Right renal pelvis (tissue), 4 donors: Measurements from ENCODE around the gene FUNDC1. TPM values are rescaled to one million over a fixed set of nuclear protein-coding genes. Genes with fewer than 3 reads are reported as not detected.
A peak's percentile ranks its signal among the peaks of the same experiment; 100 is the strongest.
"Not testable (repeated sequence)": the region's sequence is repeated elsewhere in the genome, so short reads cannot be mapped to it uniquely, and the experiment has no call there.

Source experiments
- DNase-seq, 4 donors: peaks; one replicate each; pipeline ENCODE4 v3.0.0-alpha.2; 2013; ENCODE audit warnings: low read depth in 4 of 4, low spot score in 3 of 4, missing footprints in 1 of 4
- polyA plus RNA-seq, 4 donors: library from polyadenylated mRNA; unstranded; fragments of 120-200 nt; gene quantifications; one replicate each; pipeline ENCODE4 v1.2.1, GENCODE V29; 2013; ENCODE audit not compliant: insufficient read length in 4 of 4

FUNDC1 gene, protein sequence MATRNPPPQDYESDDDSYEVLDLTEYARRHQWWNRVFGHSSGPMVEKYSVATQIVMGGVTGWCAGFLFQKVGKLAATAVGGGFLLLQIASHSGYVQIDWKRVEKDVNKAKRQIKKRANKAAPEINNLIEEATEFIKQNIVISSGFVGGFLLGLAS
- polyA plus RNA-seq = 10 to 100 TPM; 26.4 to 34.1 (median 33.1) TPM

DNA sequence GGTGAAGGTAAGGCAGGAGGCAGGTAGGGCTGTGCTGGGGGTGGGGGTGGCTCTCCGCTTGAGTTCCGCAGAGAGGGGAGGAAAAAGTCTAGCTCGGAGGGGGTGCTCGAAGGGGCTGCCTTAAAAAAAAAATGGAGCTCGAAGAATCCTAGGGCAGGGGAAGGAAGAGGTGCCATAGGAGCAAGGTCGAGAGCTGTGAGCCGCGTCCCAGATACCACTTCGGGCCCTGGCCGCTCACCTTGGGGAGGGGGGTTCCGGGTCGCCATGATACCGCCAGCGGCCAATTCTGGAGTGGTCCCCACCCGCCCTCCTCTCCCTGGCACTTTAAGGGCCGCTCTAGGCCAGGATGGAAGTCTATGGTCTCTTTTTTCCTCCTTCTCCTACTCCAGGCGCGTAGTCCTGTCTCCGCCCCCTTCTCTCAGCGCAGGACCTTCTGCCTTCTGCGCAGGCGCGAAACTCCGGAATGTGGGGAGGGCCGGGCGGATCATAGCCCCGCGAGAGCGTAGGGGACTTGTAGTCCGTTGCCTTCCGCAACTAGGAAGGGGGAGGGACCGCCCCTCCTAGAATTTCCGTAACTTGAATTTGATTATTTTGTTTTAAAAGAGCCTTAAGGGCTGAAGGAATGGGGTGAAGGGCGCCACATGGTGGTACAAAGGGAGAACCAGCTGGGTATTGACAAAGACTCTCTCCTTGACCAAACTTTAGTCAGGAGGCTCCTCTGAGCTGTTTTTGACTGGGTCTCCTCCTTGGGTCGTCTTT lies at the start of gene FUNDC1:
Gene FUNDC1, minus strand, starts transcription at position 293 of the 759 bp plus-strand sequence. Its CDS starts 27 bp downstream, at position 266.
- peak; percentile 82 to 90 (median 88) for DNase-seq

DNA sequence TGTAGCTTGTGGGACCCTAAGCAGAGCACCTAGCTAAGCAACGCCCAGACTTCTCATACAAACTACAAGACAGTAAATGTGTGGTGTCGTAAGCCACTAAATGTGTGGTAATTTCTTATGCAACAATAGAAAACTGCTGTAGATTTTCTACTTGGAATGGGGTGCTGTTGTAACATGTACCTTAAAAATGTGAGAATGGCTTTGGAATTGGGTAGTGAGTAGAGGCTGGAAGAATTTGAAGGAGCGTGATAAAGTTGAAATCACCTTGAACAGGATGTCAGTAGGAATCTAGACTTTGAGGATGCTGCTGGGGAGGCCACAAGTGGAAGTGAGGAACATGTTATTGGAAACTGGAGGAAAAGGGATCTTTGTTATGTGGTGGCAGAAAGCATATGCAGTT lies 43.2 kb upstream of the FUNDC1 start:
- DNase-seq = no peak

DNA sequence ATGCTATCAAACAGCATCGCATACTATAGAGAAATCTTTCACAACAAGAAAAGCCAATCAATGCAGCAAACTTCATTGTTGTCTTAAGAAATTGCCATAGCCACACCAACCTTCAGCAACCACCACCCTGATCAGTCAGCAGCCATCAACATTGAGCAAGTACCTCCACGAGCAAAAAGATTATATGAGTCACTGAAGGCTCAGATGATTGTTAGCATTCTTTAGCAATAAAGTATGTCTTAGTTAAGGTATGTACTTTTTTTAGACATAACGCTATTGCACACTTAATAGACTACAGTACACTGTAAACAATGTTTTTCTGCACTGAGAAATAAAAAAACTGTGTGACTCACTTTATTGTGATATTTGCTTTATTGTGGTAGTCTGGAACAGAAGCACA lies 37.8 kb upstream of the FUNDC1 start:
- no peak for DNase-seq

DNA sequence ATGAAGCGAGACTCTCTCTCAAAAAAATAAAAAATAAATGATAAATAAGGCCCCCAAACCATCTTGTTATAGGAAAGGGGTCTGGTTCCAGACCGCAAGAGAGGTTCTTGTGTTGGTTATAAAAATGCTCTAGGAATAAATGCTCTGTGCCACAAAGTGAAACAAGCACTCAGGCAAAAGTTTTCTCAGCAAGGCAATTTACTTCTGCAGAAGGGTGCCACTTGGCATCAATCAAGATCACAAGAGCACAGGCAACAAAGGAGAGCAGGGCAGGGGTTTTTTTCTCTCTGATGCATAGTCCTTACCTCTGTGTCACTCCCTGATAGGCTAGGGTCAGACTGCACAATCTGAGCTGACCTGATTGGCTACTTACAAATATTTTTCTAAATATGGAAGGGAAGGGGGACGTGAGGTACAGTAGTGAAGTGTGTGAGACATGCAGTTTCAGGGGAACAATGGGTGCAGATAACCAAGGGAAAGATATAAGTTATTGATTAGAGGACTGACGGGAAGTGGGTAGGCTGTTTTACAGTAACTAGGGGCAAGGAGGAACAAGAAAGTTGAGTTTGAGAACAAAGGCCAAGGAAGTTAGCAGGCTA lies 29.8 kb upstream of the FUNDC1 start:
- DNase-seq = no peak

DNA sequence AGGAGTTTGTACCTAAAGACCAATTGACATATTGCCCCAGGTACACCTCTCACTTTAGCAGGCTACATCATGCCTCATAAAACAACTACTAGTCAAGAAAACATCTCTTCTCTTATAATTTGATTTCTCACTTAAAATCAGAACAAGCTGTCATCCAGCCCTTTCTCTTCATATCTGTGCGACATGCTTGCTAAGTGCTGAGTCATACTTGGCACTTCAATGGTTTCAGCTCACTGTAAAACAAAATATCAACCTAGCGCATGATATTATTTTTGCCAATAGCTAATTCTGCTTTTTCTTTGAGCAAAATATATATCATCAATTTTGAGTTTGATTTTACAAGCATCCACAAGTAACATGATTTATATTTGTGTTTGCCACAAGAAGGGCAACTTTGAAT lies 27.9 kb upstream of the FUNDC1 start:
- DNase-seq = no peak

DNA sequence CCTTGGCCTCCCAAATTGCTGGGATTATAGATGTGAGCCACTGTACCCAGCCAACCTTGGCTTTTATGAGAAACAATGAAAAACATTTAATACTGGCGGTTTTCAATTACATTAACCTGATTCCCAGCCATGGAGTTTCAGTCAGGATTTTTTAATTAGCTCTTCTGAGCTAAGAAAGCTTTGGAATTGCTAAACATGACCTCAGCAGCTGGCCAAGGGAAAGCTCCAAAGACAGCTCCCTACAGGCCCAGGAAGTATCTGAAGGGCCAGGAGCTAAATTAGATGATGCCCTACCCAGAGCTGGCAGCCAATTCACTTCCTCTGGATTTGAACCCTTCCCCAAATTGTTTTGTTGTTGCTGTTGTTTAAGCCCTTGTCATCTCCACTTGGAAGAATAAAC lies 26.5 kb upstream of the FUNDC1 start:
- no peak for DNase-seq

DNA sequence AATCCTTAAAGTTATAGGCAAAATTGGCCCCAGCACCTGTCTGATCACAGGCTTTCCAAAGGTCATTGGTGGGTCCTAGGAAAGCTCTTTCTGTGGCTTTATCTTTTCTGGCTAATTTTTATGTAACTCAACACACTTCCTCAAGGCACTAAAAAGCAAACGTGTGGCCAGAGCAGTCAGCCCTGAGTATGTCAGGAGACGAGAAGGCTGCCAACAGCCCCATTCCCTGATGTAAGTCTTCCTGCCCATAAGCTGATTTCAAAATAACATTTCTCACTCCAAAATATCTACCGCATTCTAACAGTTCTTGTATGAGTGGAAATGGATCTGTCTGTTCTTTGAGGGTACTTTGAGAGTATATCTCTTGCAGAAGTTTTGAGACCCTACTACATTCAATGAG lies 25.5 kb upstream of the FUNDC1 start:
- no peak for DNase-seq

DNA sequence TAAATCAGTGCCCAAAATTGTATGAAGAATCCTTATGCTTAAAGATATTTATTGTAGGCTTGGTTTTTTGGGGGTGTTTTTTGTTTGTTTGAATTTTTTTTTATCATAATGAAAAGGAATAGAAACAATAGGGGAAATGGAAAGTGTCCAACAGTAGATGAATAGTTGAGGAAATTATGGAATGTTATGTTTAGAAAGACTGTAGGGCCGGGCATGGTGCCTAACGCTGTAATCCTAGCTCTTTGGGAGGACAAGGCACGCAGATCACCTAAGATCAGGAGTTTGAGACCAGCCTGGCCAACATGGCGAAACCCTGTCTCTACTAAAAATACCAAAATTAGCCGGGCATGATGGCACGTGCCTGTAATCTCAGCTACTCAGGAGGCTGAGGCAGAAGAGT lies 19.2 kb upstream of the FUNDC1 start:
- not testable (repeated sequence) for DNase-seq

DNA sequence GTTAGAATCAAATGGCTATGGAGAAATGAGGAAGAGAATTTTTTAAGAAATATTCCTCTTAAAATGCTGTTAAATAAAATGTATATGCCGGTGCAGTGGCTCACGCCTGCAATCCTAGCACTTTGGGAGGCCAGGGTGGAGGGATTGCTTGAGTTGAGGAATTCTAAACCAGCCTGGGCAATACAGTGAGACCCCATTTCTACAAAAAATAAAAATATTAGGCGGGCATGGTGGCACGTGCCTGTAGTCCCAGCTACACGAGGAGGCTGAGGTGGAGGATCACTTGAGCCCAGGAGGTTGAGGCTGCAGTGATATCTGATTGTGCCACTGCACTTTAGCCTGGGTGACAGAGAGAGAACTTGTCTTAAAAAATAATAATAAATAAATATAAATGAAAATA lies 7.9 kb upstream of the FUNDC1 start:
- no peak for DNase-seq

DNA sequence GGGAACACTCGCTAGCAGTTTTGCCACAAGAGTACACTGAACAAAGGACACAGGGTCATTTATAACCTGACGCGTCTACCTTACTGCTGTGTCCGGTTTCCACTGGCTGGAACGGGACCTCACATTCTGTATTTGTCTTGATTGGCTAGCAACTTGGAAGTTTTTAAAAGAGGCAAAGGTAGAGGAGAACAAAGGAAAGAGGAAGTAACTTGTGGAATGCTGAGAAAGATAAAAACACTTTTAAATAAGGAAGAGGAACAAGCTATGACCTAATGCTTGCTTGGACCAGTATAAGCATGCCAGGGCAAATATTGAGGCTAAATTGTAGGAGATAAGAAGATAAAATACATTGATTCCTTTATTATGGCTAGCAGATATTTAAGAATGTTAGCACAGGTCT lies 2.8 kb upstream of the FUNDC1 start:
- not testable (repeated sequence) for DNase-seq

DNA sequence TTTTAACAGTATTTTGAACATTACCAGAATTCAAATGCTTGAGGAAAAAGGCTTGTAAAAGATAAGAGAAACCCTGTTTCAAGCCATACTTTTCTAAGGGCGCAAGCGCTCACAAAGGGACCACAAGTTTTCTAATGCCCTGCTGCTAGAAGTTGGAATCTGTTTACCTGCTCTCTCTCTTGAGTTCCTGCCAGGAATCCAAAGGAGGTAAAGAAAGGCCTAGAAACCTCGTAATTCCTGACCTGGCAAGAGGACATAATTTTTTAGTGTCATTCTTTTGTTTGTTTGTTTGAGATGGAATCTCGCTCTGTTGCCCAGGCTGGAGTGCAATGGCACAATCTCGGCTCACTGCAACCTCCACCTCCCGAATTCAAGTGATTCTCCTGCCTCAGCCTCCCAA lies 1.4 kb upstream of the FUNDC1 start:
- no peak for DNase-seq

DNA sequence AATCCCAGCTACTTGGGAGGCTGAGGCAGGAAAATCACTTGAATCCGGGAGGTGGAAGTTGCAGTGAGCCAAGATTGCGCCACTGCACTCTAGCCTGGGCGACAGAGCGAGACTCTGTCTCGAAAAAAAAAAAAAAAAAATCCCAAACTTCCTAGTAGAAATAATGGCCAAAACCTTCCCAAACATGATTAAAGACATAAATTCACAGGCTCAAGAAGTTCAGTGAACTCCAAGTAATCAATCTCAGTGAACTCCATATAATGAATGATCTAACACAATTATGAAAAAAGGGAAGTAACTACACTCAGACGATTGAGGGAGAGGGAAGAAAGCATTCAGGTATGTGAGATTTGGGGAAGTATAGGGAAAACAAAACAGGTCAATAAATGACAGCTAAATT lies 6.5 kb downstream of the FUNDC1 start:
- DNase-seq = no peak

DNA sequence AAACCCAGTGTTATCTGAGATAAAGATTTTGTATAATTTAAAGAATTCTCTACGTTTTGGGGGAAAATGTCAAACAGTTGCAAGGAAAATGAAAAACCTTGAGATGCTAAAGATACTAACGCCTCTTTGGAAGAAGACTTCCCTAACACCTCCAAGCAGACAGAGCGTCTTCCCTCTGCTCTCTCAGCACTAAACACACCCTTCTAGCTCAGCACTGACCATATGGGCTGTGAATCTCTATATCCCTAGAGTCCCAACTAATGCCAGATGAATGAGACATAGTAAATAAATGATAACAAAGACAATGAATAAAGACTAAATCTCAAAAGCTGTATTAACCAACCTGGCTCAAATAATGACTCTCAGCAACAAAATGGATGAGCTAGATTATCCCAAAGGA lies 13.3 kb downstream of the FUNDC1 start:
- DNase-seq = no peak

DNA sequence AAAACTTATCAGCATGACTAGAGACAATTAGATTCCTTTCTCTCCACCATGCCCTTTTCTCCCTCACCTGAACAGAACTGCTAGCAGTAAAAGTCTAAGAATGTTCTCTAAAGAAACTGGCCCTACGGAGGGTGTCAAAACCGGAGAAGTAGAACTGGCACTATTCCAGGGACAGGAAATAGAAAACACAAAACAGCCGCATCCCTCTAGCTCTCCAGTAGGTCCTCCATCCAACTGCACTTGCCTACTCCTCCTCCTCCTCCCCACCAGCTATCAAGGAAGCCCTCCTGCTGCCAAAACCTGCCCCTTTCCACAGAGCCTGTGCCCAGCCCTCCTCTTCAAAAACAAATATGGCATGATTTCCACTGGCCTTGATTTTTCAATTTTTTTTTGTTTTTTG lies 28.4 kb downstream of the FUNDC1 start:
- no peak for DNase-seq

DNA sequence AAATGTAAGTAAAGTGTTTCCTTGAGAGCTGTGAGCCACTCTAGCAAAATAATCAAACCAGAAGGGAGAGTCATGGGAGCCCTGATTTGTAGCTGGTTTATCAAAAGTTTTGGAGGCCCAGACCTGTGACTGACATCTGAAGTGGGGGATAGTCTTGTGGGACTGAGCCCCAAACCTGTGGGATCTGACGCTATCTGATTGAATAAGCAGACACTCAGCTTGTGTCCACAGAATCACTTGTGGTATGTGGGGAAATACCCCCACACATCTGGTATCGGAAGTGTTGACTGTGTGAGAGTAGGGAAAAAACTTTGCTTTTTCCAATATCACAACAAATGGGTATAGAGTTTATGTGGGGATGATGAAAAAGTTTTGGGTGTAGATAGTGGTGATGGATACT lies 35.4 kb downstream of the FUNDC1 start:
- DNase-seq = no peak

DNA sequence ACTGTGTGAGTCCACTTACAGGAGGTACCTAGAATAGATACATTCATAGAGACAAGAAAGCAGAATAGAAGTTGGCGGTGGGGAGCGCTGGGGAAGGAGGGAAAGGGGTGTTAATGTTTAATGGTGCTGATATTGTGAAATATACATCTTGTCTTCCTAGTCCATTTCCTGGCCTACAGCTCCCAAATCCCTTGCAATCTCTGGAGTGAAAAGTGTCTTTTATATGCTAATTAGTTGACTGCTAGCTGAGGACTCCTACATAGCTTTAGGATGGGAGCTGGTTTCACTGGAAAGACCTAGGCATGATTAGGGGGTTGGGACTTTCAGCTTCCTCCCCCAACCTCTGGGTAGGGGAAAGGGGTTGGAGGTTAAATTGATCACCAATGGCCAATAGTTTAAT lies 36.0 kb downstream of the FUNDC1 start:
- no peak for DNase-seq

DNA sequence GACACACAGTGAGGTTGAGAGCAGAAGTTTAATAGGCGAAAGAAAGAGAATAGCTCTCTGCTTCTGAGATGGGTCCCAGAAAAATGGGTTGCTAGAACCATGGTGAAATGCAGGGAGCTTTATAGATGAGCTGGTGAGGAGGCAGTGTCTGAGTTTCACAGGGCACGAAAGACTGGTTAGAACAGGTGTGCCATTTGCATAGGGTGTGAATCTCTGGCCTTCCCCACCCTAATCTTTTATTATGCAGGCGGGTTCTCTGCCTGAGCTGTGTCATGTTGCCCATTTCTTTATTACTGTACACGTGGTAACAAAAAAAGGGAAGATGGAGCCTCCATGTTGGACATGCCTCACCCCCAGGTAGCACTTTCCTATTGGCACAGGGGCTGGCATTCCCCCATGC lies 39.1 kb downstream of the FUNDC1 start:
- DNase-seq = no peak

DNA sequence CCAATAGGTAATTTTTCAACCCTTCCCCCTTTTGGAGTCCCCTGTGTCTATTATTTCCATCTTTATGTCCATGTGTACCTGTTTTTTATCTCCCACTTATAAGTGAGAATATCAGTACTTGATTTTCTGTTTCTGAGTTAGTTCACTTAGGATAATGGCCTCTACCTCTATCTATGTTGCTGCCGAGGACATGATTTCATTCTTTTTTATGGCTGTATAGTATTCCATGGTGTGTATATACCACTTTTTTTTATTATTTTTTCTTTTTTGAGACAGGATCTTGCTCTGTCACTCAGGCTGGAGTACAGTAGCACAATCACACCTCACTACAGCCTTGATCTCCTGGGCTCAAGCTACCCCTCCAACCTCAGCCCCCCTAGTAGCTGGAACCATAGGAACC lies 47.6 kb downstream of the FUNDC1 start:
- DNase-seq = no peak

DNA sequence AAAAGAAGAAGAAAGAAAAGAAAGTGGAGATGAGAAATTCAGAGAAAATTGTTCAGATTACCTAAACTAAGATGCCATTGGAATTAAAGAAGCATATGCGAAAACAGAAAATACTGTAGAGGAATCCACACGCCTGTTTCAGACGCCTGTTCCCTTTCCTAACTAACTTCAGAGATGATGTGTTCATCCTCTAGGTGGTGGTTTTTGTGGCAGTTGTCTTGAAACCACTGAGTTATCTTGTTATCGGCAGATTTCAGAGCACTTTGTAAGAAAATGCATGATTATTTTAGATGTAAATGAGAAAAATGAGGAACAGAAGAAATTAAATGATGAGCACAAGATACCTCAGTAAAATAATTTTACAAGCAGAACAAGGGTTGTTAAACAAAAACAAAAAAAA lies 48.3 kb downstream of the FUNDC1 start:
- DNase-seq = no peak

DNA sequence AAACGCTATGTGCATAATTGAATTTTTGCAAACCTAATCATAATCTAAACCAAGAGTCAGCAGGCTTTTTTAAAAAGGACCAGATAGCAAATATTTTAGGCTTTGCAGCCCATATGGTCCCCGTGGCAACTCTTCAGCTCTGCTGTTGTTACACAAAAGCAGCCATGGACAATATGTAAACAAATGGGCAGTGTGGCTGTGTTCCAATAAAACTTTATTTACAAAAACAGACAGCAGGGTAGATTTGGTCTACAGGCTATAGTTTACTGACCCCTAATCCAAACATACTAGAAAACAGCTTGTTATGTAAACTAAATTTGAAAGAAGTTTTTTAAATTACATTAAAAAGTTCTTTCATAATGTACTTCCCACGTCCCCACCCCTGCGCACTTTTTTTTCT lies 53.1 kb downstream of the FUNDC1 start:
- no peak for DNase-seq

DNA sequence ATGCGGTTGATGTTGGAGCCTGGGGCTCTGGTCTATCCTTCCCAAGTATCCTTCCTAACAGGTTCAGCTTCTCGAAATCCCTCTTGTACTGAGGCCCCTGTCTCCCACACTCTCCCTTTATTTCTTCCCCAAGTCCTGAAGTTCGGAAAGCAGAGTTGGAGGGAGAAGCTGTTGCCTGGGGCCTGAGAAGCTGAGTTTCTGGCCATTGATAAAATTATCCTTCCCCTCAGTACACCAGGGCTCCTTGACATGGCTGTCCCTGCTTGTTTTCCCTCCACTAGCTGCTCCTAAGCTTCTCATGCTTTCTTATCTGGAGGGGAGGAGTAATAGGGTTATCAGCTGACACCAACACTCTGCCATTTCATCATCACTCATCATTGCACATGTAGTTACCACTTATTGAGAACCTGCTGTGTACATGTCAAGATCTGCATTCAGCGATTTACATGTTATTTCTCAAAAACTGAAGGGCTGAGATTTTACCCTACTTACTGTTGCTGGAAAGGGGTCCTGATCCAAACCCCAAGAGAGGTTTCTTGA lies 58.0 kb downstream of the FUNDC1 start:
- DNase-seq = no peak
